DMS153 (cell line): Measurements from ENCODE around the gene RCBTB2.

Source experiments
- DNase-seq: peaks from one replicate; lab custom pipeline; 2025; lab: John Stamatoyannopoulos, UW

Gene RCBTB2

DNA sequence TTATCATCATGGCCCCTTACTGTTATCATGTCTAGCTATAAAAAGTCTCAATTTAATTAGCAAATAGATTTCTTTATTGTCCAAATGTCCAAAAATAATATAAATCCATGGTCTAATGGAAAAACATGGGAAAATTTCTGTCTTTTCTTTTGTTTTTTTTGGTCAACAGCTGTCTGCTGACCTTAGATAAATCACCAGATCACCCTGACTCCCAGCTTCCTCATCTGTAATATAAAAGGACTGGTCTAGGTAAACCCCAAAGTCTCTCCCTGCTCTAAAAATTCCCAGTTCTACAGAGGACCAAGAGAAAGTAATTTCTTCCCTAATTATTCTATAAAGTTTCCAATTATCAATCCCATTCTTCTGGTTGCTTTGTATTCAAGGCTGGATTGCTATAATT is 30.7 kb upstream of the RCBTB2 start:
- no peak for DNase-seq

DNA sequence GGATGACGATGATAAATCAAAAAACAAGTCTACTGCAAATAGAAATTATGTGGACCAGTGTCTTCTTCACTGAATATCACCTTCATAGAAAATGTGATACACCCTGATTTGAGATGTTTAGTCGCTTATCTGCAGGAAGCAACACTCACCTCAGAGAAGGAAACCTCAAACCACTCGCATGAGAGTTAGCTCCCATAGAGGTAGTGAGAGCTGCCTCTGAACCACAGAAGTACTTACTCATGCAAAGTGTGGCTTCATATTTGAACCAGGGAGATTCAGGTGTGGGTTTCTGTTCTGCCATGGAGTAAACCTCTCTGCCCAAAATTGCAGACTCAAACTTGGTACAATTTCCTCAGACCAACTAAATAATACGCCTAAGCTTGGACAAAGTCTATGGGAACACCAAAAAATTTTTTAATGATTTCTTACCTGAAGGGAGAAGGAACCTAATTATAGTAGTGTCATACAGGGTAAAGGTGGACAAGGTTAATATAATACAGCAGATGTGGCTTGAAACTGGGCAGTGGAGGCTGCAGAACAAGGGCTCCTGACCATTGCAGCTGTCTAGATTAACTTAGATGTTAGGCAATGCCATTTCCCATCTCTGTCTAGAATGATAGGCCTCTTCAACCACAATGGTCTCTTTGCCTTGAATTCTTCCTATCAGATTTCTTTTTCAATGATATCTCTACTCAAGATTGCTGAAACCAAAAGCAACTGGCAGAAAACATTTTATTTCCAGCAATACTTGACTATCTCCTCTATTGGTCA is 29.6 kb upstream of the RCBTB2 start:
- DNase-seq: no peak

DNA sequence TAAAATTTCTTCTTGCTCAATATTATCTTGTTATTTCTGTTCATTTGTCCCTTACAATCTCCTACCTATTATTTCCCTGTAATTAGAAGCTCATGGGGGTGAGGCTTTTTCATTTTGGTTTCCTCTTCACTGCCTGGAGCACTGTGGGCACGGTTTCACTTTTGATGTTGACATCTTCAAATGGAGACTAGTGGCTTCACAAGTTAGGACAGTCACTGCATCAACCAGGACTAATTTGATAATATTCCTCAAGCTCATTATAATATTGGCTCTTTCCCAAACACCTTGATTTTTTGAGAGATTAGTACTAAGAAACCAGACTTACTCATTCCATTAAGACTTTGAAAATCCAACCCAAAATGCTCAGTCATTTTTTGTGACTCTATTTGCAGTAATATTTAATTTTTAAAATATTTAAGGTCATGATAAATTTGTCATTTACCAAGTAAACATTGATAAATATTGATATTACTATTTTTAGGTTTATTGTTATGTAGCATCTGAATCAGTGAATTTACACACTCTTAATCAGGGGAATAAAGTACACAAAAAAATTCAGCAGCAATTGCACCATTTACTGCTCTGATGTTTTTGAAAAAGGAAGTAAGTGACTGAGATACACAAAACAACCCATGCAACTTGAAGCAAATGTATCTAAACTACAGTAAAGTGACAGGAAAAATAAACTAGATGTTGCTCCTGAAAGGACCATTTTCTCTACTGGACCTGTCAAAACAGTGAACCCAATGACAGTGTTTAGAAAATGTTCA is 28.8 kb upstream of the RCBTB2 start:
- peak; percentile 5 for DNase-seq

DNA sequence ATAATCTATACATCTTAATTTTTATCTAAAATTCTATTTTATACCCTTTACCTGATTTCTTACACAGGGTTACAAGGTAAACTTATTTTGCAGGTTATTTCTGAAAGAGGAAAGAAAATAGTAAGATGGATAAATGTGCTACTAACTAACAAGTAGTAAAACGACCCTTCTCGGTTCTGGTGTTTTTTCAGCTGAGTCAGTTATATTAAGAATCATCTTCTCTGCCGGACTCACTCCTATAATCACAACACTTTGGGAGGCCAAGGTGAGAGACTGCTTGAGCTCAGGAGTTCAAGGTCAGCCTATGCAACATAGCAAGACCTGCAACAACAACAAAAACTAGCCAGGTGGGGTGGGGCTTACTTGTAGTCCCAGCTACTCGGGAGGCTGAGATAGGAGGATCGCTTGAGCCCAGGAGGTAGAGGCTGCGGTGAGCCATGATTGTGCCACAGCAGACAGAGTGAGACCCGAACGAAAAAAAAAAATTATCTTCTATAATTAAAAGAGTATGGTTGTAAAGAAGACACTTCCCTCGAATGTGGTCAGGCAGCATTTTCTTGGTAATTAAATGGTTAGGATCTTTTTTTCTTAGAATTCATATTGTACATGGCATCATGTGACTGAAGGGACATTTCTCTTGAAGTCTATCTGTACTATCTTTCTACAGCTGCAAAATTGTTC is 27.9 kb upstream of the RCBTB2 start:
- no peak for DNase-seq

DNA sequence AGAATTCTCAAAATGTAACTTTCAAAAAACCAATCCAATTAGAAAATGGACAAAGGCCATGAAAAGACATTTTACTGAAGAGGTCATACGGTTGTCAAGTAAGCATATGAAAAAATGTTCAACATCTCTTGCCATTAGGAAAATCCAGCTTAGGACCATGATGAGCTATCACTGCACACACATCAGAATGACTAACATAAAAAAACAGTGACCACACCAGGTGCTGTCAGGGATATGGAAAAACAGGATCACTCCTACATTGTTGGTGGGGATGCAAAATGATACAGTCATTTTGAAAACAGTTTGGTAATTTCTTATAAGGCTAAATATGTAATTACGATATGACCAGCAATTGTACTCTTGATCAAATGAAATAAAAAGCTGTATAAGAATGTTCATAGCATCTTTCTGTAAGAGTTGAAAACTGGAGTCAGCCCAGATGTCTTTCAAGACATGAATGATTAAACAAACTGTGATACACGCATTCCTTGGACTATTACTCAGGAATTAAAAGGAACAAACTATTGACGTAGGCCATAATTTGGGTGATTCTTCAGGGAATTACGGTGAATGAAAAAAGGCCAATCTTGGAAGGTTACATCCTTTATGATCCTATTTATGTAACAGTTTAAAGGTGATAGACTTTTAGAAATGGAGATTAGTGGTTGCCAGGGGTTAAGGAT is 26.9 kb upstream of the RCBTB2 start:
- DNase-seq: no peak

DNA sequence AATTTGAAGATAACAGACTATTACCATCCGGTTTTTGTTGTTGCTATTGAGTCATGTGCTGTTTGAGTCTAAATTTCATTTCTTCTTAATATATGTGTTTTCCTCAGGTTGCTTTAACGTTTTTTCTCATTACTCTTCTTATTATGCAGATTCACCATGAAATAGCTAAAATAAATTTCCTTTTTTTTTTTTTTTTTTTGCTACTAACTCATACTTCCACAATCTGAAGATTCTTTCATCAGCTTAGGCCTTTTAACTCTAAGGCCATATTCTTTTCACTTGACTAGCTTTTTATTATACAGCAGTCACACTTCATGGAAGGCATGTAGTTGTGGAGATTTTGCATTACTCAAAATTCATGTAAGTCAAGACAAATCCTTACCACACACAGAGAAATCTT is 23.9 kb upstream of the RCBTB2 start:
- no peak for DNase-seq

DNA sequence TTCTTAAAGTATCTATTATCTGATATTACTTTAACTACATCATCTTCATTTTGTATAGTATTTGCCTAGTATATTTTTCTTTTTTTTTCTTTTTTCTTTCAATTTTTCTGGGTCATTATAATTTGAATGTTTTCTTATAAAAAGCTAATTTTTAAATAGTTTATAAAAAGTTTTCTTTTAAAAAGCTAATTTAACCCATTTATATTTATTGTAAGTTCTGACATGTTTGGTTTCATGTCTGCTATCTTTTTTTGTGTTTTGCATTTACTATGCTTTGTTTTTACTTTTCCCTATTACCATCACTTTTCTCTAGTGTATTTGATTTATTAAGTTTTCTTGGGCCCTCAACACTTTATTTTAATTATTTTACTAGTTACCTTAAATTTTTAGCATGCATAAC is 22.6 kb upstream of the RCBTB2 start:
- DNase-seq: no peak

DNA sequence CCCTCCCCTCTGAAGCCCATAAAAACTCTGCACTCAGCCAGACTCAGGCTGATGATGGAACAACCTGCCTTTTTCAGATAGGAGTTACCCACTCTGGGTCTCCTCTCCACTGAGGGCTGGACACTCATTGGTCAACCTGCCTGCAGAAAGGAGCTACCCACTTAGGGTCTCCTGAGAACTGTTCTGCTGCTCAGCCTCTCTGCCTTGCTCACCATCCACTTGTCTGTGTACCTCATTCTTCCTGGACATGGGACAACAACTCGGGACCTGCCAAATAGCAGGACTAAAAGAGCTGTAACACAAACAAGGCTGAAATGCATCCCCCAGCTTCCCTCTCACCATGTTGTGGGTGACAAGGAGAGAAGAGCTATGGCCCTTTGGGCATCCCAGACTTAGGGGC is 18.4 kb upstream of the RCBTB2 start:
- DNase-seq: no peak

DNA sequence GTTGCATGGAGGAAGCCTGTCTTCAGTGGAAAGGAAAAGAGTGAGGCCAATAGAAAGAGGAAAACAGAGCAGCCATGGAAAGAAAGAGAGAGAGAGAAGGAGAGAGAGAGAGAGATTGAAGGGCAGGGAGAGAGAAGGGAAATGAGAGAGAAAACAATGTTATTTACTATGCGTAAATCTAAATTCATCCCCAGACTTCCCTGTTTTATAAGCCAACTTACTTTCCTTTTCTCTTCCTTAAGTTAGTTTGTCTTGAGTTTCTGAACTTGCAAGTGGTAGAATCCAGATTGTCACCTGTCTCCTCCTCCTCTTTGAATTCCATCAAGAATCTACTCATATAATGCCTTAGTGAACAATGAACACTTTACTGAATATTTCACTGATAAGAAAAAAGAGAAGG is 16.8 kb upstream of the RCBTB2 start:
- DNase-seq: no peak

DNA sequence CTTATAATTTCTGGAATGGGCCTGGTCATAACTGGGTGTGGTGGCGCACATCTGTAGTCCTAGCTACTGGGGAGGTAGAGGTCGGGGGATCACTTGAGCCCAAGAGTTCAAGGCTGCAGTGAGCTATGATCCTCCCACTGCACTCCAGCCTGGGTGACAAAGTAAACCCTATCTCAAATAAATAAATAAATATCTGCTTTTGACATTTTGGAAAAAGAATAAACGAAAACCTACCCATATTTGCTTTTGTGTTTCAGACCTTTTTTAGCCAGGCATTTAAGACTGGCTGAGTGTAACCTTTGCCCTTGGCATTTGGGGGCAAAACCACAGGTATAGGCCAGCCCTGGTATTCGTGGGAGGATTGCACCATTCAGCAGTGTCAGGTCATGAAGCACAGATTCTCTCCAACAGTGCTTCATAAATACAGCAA is 14.8 kb upstream of the RCBTB2 start:
- DNase-seq: no peak

DNA sequence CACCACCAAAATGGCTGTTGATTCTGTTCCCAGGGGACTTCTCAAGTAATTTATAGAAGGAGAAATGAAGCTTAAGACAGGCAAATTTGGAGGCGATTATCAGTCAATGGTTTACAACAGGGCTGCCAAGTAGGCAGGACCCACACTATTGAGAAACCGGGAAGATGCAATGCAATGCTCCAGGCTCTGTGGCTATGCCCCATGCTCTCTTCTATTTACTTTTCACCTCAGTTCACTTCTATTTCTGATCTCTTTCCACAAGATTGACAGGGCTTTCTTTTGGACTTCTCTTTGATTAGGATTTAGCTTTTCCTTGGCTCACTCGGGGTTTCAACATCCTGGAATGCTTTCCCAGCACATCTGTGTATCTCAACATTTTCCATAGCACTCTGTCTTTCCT is 12.7 kb upstream of the RCBTB2 start:
- DNase-seq: no peak

DNA sequence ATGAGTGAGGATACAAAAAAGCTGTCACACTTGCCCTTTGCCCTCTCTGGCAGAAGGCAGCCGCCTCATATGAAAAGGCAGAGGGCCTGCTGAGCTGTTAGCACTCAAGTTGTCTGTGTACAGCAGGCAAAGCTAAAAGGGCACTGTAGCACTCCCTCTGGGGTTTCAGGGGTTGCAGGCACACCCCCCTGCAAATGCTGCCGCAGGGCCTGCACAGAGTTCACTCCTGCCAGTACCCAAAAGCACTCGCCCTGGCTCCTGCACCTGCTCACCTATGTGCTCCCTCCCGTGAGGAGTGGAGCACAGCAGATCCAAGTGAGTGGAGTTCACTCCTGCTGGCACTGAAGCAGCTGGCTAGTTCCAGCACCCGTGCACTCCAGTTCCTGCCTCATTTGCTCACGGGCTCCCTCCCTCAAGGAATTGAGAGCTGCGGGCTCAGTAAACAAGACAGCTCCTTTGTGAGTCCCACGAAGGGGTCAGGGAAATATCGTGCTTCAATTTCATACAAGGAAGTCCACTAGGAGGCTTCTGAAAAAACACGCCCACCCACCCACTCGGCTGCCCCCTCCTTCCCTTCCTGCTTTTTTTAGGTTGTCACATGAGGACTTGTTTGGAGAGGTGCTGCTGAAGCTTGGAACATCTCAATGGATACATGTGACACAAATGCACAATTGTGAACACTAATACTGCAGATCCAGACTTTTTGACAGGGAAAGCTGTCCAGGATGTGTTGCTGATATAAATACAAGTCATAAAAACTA is 9.9 kb upstream of the RCBTB2 start:
- peak; percentile 70 for DNase-seq

DNA sequence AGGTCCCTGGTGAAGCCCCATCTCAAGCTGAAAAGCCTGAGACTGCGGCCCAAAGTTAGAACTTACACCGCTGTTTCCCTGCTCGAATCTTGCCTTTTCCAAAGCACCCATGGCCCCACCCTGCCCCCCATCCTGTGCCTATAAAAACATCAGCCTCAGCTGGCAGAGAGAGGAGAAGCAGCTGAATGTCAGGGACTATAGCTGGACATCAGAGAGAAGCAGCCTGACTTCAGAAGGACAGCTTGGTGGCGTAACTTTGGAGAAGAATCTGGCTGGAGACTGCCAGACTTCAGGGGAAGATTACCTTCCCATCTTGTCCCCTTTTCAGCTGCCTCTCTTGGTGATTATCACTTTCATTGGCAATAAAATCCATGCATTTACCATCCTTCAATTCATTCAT is 9.3 kb upstream of the RCBTB2 start:
- no peak for DNase-seq

DNA sequence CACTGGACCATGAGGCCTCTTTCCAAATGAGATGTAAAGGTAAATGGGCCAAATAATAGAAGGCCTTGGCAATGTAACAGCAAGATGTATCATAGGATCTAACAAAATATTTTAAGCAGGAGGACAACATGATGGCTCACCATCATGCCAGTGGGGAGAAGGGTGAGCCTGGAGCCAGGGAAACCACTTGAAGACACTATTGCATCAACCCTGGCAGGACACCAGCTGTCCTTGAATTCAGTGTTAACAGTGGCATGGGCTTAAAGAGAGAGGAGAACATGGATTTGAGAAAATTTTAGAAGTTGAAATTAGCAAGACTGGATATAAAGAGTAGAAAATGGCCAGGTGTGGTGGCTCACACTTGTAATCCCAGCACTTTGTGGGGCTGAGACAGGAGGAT is 6.7 kb upstream of the RCBTB2 start:
- no peak for DNase-seq

DNA sequence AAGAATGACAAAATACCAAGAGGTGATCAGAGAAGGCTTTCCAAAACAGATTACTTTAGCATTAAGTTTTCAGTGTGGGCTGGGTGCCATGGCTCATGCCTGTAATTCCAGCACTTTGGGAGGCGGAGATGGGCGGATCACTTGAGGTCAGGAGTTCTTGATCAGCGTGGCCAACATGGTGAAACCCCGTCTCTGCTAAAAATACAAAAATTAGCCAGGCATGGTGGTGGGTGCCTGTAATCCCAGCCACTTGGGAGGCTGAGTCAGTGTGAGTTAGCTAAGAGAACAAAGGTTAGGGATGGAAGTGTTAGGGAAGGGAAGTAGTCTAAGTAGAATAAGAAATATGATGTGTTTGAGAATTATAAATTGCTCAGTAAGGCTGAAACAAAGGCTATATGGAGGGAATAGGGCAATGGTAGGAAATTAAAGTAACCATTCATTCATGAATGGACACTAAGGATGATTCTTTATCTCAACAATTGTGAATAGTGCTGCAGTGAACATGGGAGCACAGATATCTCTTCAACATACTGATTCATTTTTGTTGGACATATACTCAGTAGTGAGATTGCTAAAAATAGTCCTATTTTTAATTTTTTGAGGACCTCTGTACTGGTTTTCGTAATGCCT is 3.9 kb upstream of the RCBTB2 start:
- DNase-seq: no peak

DNA sequence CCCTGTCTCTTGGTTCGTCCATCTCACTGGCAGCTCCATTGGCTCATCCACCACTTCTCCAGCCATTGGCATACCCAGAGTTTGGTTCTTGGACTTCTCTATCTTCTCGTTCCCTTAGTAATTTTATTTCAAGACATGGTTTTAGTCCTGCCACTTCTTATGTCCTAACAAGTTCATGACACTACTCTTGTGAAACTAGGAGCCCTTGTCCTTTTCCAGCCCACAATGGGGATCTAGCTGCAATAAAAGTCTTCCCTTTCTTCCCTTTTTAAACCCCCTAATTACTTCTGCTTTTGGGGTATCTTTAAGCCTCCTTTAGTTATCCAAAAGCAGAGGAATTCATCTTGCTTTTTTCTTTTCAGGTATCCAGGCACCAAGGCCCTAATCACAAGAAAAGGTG is 2.9 kb upstream of the RCBTB2 start:
- no peak for DNase-seq

DNA sequence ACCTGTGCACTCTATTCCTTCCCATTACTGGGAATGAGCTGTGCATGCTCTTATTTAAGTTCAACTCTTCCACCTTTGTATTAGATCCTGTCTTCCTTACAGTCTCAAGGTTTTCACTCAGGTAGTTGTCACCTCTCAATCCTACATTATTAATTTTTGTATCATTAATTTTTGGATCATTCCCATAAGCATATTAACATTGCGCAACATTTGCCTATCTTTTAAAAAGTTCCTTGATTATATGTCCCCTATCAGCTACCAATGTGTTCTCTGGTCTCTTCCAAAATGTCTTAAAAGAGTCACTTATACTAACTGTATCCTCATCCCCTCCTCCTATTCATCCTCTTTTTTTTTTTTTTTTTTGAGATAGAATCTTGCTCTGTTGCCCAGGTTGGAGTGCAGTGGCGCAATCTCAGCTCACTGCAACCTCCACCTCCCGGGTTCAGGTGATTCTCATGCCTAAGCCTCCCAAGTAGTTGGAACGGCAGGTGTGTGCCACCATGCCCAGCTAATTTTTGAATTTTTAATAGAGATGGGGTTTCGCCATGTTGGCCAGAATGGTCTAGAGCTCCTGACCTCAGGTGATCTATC is 2.1 kb upstream of the RCBTB2 start:
- DNase-seq: no peak

DNA sequence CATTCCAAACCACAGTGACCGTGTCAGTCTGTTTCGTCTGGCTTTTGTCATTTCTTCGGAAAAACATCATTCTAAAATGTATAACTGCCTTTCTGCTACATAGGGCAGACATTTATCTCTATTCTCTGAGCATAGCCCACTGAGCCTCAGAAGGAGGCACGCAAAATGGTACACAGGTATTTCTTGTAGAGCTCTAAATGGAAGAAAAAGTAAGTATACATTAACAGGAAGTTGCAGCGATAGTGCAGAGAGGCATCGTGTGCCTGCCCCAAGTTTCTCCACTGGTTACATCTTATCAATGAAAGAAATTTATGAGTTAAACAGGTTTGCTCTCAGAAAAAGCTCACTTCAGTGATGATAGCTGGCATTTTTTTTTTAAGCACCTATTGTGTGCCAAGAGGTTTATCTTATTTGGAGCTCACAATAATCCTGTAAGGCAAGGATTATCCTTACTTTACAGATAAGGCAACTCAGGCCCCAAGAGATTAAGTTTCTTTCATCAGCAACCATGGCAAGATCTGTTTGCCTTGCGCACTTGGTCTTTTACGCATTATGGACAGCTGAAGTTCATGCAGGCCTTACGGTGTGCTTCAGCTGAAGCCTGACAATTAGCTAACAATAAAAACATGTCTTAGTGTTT is 1.2 kb upstream of the RCBTB2 start:
- DNase-seq: no peak

DNA sequence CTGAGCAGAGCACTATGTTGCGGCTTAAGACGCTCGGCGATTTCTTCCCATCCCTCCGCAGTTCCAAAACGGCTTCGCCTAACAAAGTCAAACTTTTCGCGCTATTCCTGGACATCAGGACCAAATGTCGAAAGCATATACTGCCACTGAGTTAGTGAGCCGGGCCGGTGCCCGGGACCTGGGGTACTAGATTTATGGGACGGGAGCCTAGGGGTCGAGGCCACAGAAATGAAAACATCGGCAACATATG is 699 bp downstream of the RCBTB2 start:
- DNase-seq: no peak

DNA sequence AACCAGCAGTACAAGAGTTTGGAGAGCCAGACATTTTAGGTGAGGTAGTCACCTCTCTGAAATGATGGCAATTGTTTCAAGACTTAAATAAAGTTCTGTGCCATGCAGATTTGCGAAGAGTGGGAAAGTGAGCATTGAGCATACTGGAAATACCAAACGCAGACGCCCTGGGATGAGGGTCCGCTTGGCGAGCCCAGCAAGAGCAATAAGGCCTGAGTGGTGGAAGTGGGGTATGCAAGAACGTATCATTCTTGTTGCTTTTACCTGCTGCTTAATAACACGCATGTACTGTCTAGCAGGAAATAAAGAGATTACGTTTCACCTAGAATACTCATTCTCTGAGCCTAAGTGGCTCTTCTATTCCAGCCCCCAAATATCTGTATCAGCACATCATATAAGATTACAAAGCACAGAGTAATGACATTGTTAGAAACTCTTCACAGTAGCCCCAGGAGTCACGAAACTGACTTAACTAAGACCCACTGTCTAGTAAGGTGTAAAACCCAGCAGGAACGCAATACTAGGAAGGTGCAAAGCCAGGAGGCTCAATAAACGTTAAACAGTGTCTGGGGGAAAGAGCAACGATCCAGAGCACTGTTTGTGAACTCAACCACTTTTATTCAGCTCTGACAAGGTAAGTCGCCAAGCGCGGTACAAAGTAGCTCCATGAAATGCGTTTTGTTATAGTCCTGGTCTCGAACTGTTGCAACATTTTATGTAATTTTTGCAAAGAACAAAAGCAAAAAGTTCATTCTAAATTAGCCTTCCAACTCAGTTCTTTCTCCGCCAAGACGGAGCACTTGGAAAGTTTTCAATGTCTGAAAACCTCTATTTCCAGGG is 1.2 kb downstream of the RCBTB2 start:
- peak; percentile 11 for DNase-seq
